OCI-LY3 (cell line): ENCODE measurements around the gene ARNT2.

Experiments
- EZH2phosphoT487 ChIP-seq: fragments of 200-600 bp; shearing (Covaris generic); IDR thresholded peaks from 2 replicates; pipeline ENCODE4 v1.6.1; 2018; ENCODE audit warnings: antibody characterized with exemption, mixed run types, low read depth
- TF ChIP-seq, protein P1 (sequence below): fragments of 200-600, 300-600 bp; sonication (generic); IDR thresholded peaks from 2 replicates; pipeline ENCODE4 v1.5.1; 2014; ENCODE audit warnings: antibody characterized with exemption, low read length, low read depth

DNA sequence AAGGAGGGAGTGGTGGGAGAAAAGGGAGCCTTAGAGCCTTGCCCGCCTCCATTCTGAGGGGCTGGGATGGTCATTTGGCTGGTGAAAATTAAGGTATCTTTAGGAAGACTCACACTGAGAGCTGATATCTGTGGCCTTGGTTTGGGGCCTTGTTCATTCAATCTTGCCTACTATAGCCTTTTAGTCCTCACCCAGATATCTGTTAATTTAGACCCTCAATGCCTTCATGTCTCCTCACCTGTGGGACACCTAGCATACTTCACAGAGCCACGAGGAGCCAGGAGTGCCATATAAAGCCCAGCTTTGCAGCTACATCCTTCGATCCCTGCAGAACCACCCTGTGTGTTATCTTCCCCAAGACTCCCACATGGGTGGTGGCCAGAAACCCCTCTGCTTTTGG lies 4.7 kb upstream of the ARNT2 start:
- TF ChIP-seq, protein P1, sequence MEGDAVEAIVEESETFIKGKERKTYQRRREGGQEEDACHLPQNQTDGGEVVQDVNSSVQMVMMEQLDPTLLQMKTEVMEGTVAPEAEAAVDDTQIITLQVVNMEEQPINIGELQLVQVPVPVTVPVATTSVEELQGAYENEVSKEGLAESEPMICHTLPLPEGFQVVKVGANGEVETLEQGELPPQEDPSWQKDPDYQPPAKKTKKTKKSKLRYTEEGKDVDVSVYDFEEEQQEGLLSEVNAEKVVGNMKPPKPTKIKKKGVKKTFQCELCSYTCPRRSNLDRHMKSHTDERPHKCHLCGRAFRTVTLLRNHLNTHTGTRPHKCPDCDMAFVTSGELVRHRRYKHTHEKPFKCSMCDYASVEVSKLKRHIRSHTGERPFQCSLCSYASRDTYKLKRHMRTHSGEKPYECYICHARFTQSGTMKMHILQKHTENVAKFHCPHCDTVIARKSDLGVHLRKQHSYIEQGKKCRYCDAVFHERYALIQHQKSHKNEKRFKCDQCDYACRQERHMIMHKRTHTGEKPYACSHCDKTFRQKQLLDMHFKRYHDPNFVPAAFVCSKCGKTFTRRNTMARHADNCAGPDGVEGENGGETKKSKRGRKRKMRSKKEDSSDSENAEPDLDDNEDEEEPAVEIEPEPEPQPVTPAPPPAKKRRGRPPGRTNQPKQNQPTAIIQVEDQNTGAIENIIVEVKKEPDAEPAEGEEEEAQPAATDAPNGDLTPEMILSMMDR = no peak
- no peak for TF ChIP-seq EZH2phosphoT487
